ENCODE results near the gene ANTXRL.
"Not testable (repeated sequence)": the region's sequence is repeated elsewhere in the genome, so short reads cannot be mapped to it uniquely, and the experiment has no call there.

Gene ANTXRL

GRCh38 chr10:46310143-46310514, 23.3 kb downstream of the ANTXRL start:
- Histone ChIP-seq H3K36me3 (ENCODE audit: control insufficient read depth, insufficient read depth, low read length) (no peaks in the 10 kb centered on the region), H3K4me3 (replicated peaks; ENCODE audit: low read depth, low read length) (no peak overlapping the region), H3K27me3 (replicated peaks; ENCODE audit: control insufficient read depth, insufficient read depth, low read length) (peaks cover 1% of the 10 kb centered on the region)
- TF ChIP-seq CTCF (IDR thresholded peaks at IDR 0.05; ENCODE audit: insufficient read depth, low read length, poor library complexity, severe bottlenecking): no peak
- no peak for DNase-seq (ENCODE audit: extremely low read depth, insufficient read length)

GRCh38 chr10:46310851-46311250, 24.1 kb downstream of the ANTXRL start:
- H3K4me3 ChIP-seq (replicated peaks; ENCODE audit: low read depth, low read length): no peak overlapping the region
- H3K36me3 ChIP-seq (ENCODE audit: control insufficient read depth, insufficient read depth, low read length): no peaks in the 10 kb centered on the region
- no peak for TF ChIP-seq CTCF (IDR thresholded peaks at IDR 0.05; ENCODE audit: insufficient read depth, low read length, poor library complexity, severe bottlenecking)
- no peak for DNase-seq (ENCODE audit: extremely low read depth, insufficient read length)
- peaks cover 1% of the 10 kb centered on the region for H3K27me3 ChIP-seq (replicated peaks; ENCODE audit: control insufficient read depth, insufficient read depth, low read length)

GRCh38 chr10:46311501-46311951, 24.7 kb downstream of the ANTXRL start:
- no peak for TF ChIP-seq CTCF (IDR thresholded peaks at IDR 0.05; ENCODE audit: insufficient read depth, low read length, poor library complexity, severe bottlenecking)
- no peaks in the 10 kb centered on the region for H3K36me3 ChIP-seq (ENCODE audit: control insufficient read depth, insufficient read depth, low read length)
- no peak overlapping the region for H3K4me3 ChIP-seq (replicated peaks; ENCODE audit: low read depth, low read length)
- no peak for DNase-seq (ENCODE audit: extremely low read depth, insufficient read length)
- H3K27me3 ChIP-seq (replicated peaks; ENCODE audit: control insufficient read depth, insufficient read depth, low read length): peaks cover 1% of the 10 kb centered on the region

- DNase-seq (ENCODE audit: extremely low read depth, insufficient read length); H3K36me3 ChIP-seq (ENCODE audit: control insufficient read depth, insufficient read depth, low read length); H3K27me3 ChIP-seq (replicated peaks; ENCODE audit: control insufficient read depth, insufficient read depth, low read length); H3K4me3 ChIP-seq (replicated peaks; ENCODE audit: low read depth, low read length): not testable (repeated sequence)
Observed at GRCh38 chr10:46311961-46312431, 25.2 kb downstream of the ANTXRL start.

- H3K4me3 ChIP-seq (replicated peaks; ENCODE audit: low read depth, low read length): no peak overlapping the region
Observed at GRCh38 chr10:46312953-46313352, 26.2 kb downstream of the ANTXRL start.

GRCh38 chr10:46314071-46314470, 27.3 kb downstream of the ANTXRL start:
- no peaks in the 10 kb centered on the region for H3K36me3 ChIP-seq (ENCODE audit: control insufficient read depth, insufficient read depth, low read length)
- H3K4me3 ChIP-seq (replicated peaks; ENCODE audit: low read depth, low read length): no peak overlapping the region
- TF ChIP-seq CTCF (IDR thresholded peaks at IDR 0.05; ENCODE audit: insufficient read depth, low read length, poor library complexity, severe bottlenecking): no peak
- H3K27me3 ChIP-seq (replicated peaks; ENCODE audit: control insufficient read depth, insufficient read depth, low read length): peaks cover 3% of the 10 kb centered on the region
- DNase-seq (ENCODE audit: extremely low read depth, insufficient read length): no peak

More at GRCh38 chr10:46312953-46313352, 26.2 kb downstream of the ANTXRL start:
- H3K36me3 ChIP-seq (ENCODE audit: control insufficient read depth, insufficient read depth, low read length): no peaks in the 10 kb centered on the region
- TF ChIP-seq CTCF (IDR thresholded peaks at IDR 0.05; ENCODE audit: insufficient read depth, low read length, poor library complexity, severe bottlenecking): no peak
- H3K27me3 ChIP-seq (replicated peaks; ENCODE audit: control insufficient read depth, insufficient read depth, low read length): peaks cover 3% of the 10 kb centered on the region
- no peak for DNase-seq (ENCODE audit: extremely low read depth, insufficient read length)

- not testable (repeated sequence) for H3K27me3 ChIP-seq (replicated peaks; ENCODE audit: control insufficient read depth, insufficient read depth, low read length); H3K4me3 ChIP-seq (replicated peaks; ENCODE audit: low read depth, low read length); DNase-seq (ENCODE audit: extremely low read depth, insufficient read length); H3K36me3 ChIP-seq (ENCODE audit: control insufficient read depth, insufficient read depth, low read length)
Observed at GRCh38 chr10:46315071-46315860, 28.5 kb downstream of the ANTXRL start.

Measured in GM06990 (cell line).